ENCODE data around the gene FAM120C. TPM values are rescaled to one million over a fixed set of nuclear protein-coding genes. Genes with fewer than 3 reads are reported as not detected.

The FAM120C gene
- total RNA-seq, 2 donors from 2014 or later = 10.5 to 14.9 TPM

DNA sequence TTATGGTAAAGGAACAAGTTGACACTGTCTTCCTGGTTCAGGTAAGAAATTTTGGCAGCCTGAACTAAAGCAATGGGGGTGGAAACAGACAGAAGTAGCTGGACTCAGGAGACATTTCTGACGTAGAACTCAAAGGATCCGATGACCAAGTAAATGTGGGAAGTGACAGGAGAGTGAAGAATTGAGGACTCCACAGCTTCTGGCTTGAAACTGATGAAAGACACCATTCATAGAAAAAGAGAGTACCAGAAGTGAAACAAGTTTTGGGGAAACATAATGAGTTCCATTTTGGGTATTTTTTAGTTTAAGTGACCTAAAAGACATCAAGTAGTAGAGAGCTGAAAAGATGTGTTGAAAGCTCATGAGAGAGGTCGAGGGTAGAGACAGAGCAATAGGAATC, 5.7 kb downstream of the FAM120C start:
- H3K4me3 ChIP-seq = no peak overlapping the region
- no peaks in the 10 kb centered on the region for H3K4me1 ChIP-seq (replicated peaks)
- H3K9me3 ChIP-seq = no peaks in the 10 kb centered on the region
- H3K27me3 ChIP-seq (replicated peaks; ENCODE audit: insufficient read depth) = no peaks in the 10 kb centered on the region
- DNase-seq (ENCODE audit: low spot score) = no peak
- 87% methylated on average over 3 of the region's 3 CpGs for WGBS
- intact Hi-C loops (cut with DNase I) = no loop called here
- TF ChIP-seq CTCF (IDR thresholded peaks at IDR 0.05) = no peak
- no peak for TF ChIP-seq POLR2AphosphoS5 (IDR thresholded peaks at IDR 0.05)
- H3K27ac ChIP-seq = no peak overlapping the region
- no peaks in the 10 kb centered on the region for H3K36me3 ChIP-seq

GRCh38 chrX:54173791-54174190, 9.3 kb downstream of the FAM120C start:
- DNase-seq (ENCODE audit: low spot score) = no peak
- H3K9me3 ChIP-seq = no peaks in the 10 kb centered on the region
- H3K27ac ChIP-seq = no peak overlapping the region
- H3K36me3 ChIP-seq = no peaks in the 10 kb centered on the region
- no peaks in the 10 kb centered on the region for H3K27me3 ChIP-seq (replicated peaks; ENCODE audit: insufficient read depth)
- intact Hi-C loops (cut with DNase I) = no loop called here
- TF ChIP-seq CTCF (IDR thresholded peaks at IDR 0.05) (no peak), POLR2AphosphoS5 (IDR thresholded peaks at IDR 0.05) (no peak), POLR2A (IDR thresholded peaks at IDR 0.05) (no peak)
- H3K4me3 ChIP-seq = no peak overlapping the region
- WGBS = no CpG with 5 or more reads among the region's 3 CpGs
- H3K4me1 ChIP-seq (replicated peaks) = no peaks in the 10 kb centered on the region

- intact Hi-C loops (cut with DNase I) = no loop called here
- H3K9me3 ChIP-seq = no peaks in the 10 kb centered on the region
Observed at GRCh38 chrX:54172455-54172854, 10.6 kb downstream of the FAM120C start.

DNA sequence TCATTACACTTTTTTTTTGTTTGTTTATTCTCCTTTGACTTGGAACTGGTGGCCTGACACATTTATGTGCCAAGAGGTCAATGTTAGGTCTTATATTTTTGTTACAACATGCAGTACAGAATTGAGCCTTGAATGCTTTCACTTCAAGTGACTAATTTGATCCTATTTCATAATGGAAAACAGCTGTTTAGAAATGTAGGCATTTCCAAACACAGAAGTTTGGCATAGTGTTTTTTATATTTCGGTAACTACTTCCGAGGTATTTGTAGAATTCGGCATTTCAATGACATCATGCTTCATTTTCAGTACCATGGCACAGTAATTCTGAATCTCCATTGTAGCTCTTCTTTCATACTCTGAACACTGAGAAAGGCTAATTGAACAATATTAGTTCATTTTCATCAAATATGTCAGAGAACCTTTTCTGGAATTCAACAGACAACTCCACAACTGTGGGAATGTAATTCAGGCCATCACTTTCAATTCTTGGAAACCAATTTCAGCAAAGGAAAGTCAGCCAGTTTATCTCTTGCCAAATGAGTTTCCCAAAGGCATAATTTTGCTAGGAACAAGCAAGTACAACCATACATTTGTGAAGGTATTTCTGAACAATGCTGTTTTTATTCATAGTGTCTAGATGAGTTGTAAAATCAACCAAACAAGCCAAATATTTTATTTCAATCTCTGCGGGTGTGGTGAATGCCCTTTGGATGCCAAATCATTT, 11.4 kb downstream of the FAM120C start:
- TF ChIP-seq POLR2AphosphoS5 (IDR thresholded peaks at IDR 0.05) = no peak
- TF ChIP-seq POLR2A (IDR thresholded peaks at IDR 0.05) = no peak
- TF ChIP-seq CTCF (IDR thresholded peaks at IDR 0.05) = no peak
- intact Hi-C loops (cut with DNase I) = no loop called here
- H3K9me3 ChIP-seq = no peaks in the 10 kb centered on the region
- H3K27ac ChIP-seq = no peak overlapping the region
- WGBS = 61% methylated on average over 4 of the region's 4 CpGs
- H3K4me1 ChIP-seq (replicated peaks) = no peaks in the 10 kb centered on the region
- no peak overlapping the region for H3K4me3 ChIP-seq
- no peaks in the 10 kb centered on the region for H3K36me3 ChIP-seq
- DNase-seq (ENCODE audit: low spot score) = no peak
- H3K27me3 ChIP-seq (replicated peaks; ENCODE audit: insufficient read depth) = no peaks in the 10 kb centered on the region

More at GRCh38 chrX:54172455-54172854, 10.6 kb downstream of the FAM120C start:
- no peaks in the 10 kb centered on the region for H3K4me1 ChIP-seq (replicated peaks)
- no peak overlapping the region for H3K4me3 ChIP-seq
- WGBS = 97% methylated on average over 3 of the region's 3 CpGs
- DNase-seq (ENCODE audit: low spot score) = no peak
- H3K27me3 ChIP-seq (replicated peaks; ENCODE audit: insufficient read depth) = no peaks in the 10 kb centered on the region
- TF ChIP-seq CTCF (IDR thresholded peaks at IDR 0.05) (no peak), POLR2A (IDR thresholded peaks at IDR 0.05) (no peak), POLR2AphosphoS5 (IDR thresholded peaks at IDR 0.05) (no peak)
- H3K27ac ChIP-seq = no peak overlapping the region
- no peaks in the 10 kb centered on the region for H3K36me3 ChIP-seq

DNA sequence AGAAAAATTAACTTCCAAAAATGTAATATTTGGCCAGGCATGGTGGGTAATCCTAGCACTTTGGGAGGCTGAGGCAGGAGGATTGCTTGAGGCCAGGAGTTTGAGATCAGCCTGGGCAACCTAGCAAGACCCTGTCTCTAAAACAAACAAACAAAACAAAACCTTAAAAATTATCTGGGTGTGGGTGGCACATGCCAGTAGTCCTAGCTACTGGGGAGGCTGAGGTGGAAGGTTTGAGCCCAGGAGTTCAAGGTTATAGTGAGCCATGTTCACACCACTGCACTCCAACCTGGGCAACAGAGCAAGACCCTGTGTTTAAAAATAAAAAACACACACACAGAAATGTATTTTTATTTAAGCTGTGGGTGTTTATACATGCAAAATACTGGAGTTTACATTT, 12.0 kb downstream of the FAM120C start:
- Histone ChIP-seq H3K9me3 (no peaks in the 10 kb centered on the region), H3K36me3 (no peaks in the 10 kb centered on the region), H3K4me1 (replicated peaks) (no peaks in the 10 kb centered on the region), H3K27ac (no peak overlapping the region), H3K4me3 (no peak overlapping the region), H3K27me3 (replicated peaks; ENCODE audit: insufficient read depth) (no peaks in the 10 kb centered on the region)
- intact Hi-C loops (cut with DNase I) = no loop called here
- no peak for DNase-seq (ENCODE audit: low spot score)
- no peak for TF ChIP-seq CTCF (IDR thresholded peaks at IDR 0.05)
- TF ChIP-seq POLR2AphosphoS5 (IDR thresholded peaks at IDR 0.05) = no peak
- no peak for TF ChIP-seq POLR2A (IDR thresholded peaks at IDR 0.05)

Data from prostate gland (tissue), 2 donors.